Thyroid gland (tissue), 4 donors: ENCODE measurements around the gene TSHR. TPM values are rescaled to one million over a fixed set of nuclear protein-coding genes. Genes with fewer than 3 reads are reported as not detected.
A peak's percentile ranks its signal among the peaks of the same experiment; 100 is the strongest.

ENCODE experiments used
- DNase-seq, 2 donors: peaks; one replicate each; pipeline ENCODE4 v3.0.0-alpha.2; 2019
- H3K27ac ChIP-seq, 3 donors: fragments of 200-600 bp; sonication (generic); 1 replicate in 2 of 3; 2 replicates in 1 of 3; pipeline ENCODE4 v1.5.1; 2016 to 2019; ENCODE audit warnings: mild to moderate bottlenecking in 1 of 3, moderate library complexity in 1 of 3
- H3K27me3 ChIP-seq: fragments of 200-600 bp; sonication (generic); one replicate; pipeline ENCODE4 v1.5.1; 2019
- H3K36me3 ChIP-seq, 2 donors: fragments of 200-600 bp; sonication (generic); one replicate each; pipeline ENCODE4 v1.5.1; 2016 to 2019
- H3K4me1 ChIP-seq, 2 donors: fragments of 200-600 bp; sonication (generic); one replicate each; pipeline ENCODE4 v1.5.1; 2017 to 2019
- H3K4me3 ChIP-seq, 3 donors: fragments of 200-600 bp; sonication (generic); replicated peaks in 1 of 3; 1 replicate in 2 of 3; 2 replicates in 1 of 3; pipeline ENCODE4 v1.5.1; 2016; ENCODE audit warnings: mild to moderate bottlenecking in 1 of 3
- H3K9me3 ChIP-seq: fragments of 200-600 bp; sonication (generic); one replicate; pipeline ENCODE4 v1.5.1; 2017
- POLR2A ChIP-seq, 2 donors: fragments of 450-650 bp; IDR thresholded peaks; one replicate each; pipeline ENCODE4 v1.6.1; 2017; ENCODE audit warnings: antibody characterized with exemption in 2 of 2, mild to moderate bottlenecking in 2 of 2, moderate library complexity in 1 of 2
- WGBS, 2 donors: methylation state at CpG; one replicate each; pipeline ENCODE4 v1.1.5; 2017; 5-methylcytosine and 5-hydroxymethylcytosine counted together
- intact Hi-C: fragments of 100-400 bp; cut with DNase I; formaldehyde crosslinking; loops from one replicate; pipeline ENCODE4 v1.15.1; 2023
- total RNA-seq, 4 donors: library from RNA; depleted of rRNA; stranded (reverse); fragments of >200 nt; gene quantifications; one replicate each; pipeline ENCODE4 v1.2.3, GENCODE V29; 2016
- TF ChIP-seq, protein P1 (sequence below), 6 experiments: fragments of 200-600 bp in 3 of 6; fragments of 450-650 bp in 3 of 6; sonication (generic) in 3 of 6; IDR thresholded peaks; one replicate each; pipeline ENCODE4 v1.5.1; 2016 to 2019; ENCODE audit warnings: antibody characterized with exemption in 6 of 6, mild to moderate bottlenecking in 2 of 6, inconsistent platforms in 1 of 6, moderate library complexity in 1 of 6

TSHR gene
- total RNA-seq, 4 donors from 2014 or later = 551 to 711 (median 608) TPM

DNA sequence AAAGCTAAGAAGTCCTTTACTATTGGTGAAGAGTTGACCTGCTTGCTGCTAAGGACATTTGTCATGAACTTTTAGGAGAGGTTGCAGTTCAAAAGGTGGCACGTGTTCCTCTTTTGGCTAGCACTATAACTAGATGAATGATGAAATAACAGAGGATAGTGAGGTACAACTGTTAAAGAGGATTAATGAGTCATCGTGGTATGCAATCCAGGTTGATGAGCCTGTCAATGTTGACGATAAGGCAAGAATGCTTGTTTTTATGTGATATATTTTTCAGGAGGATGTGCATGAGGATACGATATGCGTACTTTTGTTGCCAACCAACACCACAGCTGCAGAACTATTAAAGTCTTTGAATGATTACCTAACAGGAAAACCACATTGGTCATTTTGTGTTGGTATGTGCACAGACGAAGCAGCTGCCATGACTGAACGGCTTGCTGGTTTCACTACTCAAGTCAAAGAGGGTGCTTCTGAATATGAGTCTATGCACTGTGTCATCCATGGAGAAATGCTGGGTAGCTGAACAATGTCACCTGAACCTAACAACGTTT is 24.5 kb upstream of the TSHR start:
- Histone ChIP-seq H3K36me3 (no peaks in the 10 kb centered on the region), H3K27ac (no peak overlapping the region), H3K9me3 (no peaks in the 10 kb centered on the region), H3K27me3 (no peaks in the 10 kb centered on the region), H3K4me1 (no peaks in the 10 kb centered on the region), H3K4me3 (no peak overlapping the region)
- TF ChIP-seq, protein P1, sequence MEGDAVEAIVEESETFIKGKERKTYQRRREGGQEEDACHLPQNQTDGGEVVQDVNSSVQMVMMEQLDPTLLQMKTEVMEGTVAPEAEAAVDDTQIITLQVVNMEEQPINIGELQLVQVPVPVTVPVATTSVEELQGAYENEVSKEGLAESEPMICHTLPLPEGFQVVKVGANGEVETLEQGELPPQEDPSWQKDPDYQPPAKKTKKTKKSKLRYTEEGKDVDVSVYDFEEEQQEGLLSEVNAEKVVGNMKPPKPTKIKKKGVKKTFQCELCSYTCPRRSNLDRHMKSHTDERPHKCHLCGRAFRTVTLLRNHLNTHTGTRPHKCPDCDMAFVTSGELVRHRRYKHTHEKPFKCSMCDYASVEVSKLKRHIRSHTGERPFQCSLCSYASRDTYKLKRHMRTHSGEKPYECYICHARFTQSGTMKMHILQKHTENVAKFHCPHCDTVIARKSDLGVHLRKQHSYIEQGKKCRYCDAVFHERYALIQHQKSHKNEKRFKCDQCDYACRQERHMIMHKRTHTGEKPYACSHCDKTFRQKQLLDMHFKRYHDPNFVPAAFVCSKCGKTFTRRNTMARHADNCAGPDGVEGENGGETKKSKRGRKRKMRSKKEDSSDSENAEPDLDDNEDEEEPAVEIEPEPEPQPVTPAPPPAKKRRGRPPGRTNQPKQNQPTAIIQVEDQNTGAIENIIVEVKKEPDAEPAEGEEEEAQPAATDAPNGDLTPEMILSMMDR (IDR thresholded peaks at IDR 0.05) = no peak
- no peak for TF ChIP-seq POLR2A (IDR thresholded peaks at IDR 0.05)
- 71 to 86% methylated on average over 8 of the region's 8 CpGs for WGBS, 2 donors
- DNase-seq = no peak
- intact Hi-C loops = no loop called here

DNA sequence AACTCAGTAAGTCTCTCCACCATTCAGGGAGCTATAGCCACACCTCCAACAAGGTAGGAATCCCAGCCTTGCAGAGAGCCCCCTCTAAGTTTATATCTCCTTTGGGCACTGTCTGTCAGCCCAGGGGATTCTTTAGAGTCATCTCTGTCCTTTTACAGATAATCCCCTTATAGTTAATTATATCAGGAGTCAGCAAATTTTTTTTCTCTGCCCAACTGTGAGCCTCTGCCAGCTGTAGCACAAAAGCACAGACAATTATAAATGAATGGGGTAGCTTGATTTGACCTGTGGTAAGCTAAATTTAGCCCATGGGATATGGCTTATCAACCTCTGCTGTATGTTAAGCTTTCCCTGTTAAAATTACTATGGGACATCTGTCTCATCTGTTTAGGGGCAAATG is 22.1 kb upstream of the TSHR start:
- intact Hi-C loops = no loop called here
- no peak overlapping the region for H3K4me3 ChIP-seq
- H3K4me1 ChIP-seq = no peaks in the 10 kb centered on the region
- H3K27me3 ChIP-seq = no peaks in the 10 kb centered on the region
- TF ChIP-seq, protein P1 (IDR thresholded peaks at IDR 0.05) = no peak
- TF ChIP-seq POLR2A (IDR thresholded peaks at IDR 0.05) = no peak
- DNase-seq = no peak
- no peaks in the 10 kb centered on the region for H3K36me3 ChIP-seq
- H3K9me3 ChIP-seq = no peaks in the 10 kb centered on the region
- H3K27ac ChIP-seq = no peak overlapping the region

DNA sequence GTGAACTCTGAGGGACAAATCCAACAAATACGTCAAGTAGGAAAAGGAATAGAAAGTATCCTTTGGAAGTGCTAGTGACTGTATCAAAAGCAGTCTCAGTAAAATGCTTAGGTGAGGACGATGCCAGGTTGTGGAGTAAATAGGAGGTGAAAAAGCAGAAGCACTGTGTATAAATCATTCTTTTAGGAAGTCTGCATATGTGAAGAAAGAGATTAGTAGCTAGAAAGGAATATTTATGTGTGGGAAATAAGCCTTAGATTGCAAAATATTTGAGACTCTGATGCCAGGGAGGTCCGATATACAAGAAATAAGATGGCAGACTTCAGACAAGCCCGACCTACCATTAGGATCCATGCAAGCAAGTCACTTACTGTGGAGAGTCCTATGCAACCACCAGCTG is 21.7 kb upstream of the TSHR start:
- TF ChIP-seq, protein P1 (IDR thresholded peaks at IDR 0.05) = no peak
- TF ChIP-seq POLR2A (IDR thresholded peaks at IDR 0.05) = no peak
- intact Hi-C loops = no loop called here
- 85 to 89% methylated on average over 4 of the region's 4 CpGs for WGBS, 2 donors
- DNase-seq = no peak
- H3K27me3 ChIP-seq = no peaks in the 10 kb centered on the region
- H3K4me3 ChIP-seq = no peak overlapping the region
- no peaks in the 10 kb centered on the region for H3K36me3 ChIP-seq
- H3K4me1 ChIP-seq = no peaks in the 10 kb centered on the region
- H3K27ac ChIP-seq = no peak overlapping the region
- H3K9me3 ChIP-seq = no peaks in the 10 kb centered on the region

DNA sequence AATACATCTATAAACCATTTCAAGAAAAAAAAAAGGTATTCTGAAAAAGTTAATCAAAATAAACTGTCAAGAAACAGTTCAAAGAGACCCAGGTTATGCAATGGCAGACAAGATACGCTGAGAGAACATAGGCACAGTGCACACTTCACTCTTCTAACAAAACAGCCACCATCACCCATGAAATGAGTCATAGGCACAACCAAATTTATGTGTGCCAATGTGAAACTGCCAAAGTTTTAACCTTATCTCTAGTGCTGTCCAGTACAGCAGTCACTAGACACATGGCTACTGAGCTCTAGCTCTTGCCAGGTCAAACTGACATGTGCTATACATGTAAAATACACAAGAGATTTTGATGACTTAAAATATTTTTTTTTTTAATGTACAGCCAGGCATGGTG is 15.3 kb upstream of the TSHR start:
- intact Hi-C loops = no loop called here
- H3K4me3 ChIP-seq = no peak overlapping the region
- no peaks in the 10 kb centered on the region for H3K27me3 ChIP-seq
- H3K9me3 ChIP-seq = no peaks in the 10 kb centered on the region
- TF ChIP-seq POLR2A (IDR thresholded peaks at IDR 0.05) = no peak
- TF ChIP-seq, protein P1 (IDR thresholded peaks at IDR 0.05) = no peak
- no peak overlapping the region for H3K27ac ChIP-seq
- H3K4me1 ChIP-seq = peaks cover 10 to 11% of the 10 kb centered on the region in 2 donors
- WGBS, 2 donors = 73 to 83% methylated on average over 1 of the region's 1 CpG
- DNase-seq = no peak
- H3K36me3 ChIP-seq = no peaks in the 10 kb centered on the region

DNA sequence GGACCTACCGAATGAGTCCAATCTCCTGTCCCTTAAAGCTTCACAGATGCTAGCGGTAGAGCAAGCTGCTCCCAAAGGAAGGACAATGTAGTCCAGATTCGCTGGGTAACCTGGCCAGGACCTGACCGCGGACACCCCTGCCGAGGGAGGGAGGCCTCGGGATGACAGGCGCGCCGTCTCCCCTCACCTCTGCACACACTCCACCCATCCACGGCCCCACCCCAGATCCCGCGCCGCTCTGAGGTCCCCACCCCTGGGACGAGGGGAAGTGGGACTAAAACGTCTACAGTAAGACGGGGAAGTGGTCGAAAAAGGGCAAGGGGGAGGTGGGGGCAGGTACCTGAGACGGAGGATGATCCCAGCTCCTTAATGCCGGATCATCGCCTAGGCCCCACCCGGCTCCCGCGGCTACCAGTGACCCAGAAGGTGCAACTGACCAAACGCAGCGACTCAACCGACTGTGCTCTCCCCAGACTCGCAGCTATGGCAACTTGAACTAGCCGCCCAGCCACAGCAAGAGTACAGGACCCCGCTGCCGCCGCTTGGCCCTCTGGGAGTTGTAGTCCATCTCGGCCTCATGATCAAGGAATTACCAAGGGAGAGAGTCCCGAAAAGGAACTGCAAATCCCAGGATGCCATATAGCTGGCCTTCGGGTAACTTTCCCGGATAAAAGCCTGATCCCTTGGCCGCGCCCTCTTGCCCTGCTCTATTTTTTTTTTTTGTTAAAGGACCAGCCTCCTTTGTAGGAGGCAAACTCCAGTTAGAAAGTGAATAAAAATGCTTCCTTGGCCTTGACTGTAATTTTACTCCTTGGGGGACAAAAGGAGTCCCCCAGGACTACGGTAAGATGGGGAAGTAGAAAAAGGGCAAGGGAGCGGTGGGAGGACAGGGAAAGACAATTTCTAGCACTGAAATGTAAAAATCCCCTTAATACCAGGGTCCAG is 13.9 kb upstream of the TSHR start, which contains the start of gene CEP128:
CEP128 (minus strand) TSS at position 498 of the 945 bp plus-strand sequence.
- peak within 1 kb of the TSS in 2 of 3 donors; percentile 10 to 31 for H3K27ac ChIP-seq
- H3K9me3 ChIP-seq = no peaks in the 10 kb centered on the region
- 1 to 2% methylated on average over 23 to 28 of the region's 40 CpGs for WGBS, 2 donors
- intact Hi-C loops = no loop called here
- DNase-seq = peak; percentile 95 to 96
- TF ChIP-seq POLR2A (IDR thresholded peaks at IDR 0.05) = no peak
- TF ChIP-seq, protein P1 (IDR thresholded peaks at IDR 0.05) = peak in 1 of 6 experiments; percentile 9
- H3K4me1 ChIP-seq = peaks cover 10 to 11% of the 10 kb centered on the region in 2 donors
- H3K4me3 ChIP-seq = peak within 1 kb of the TSS; percentile 33 to 59 (median 51)
- no peaks in the 10 kb centered on the region for H3K36me3 ChIP-seq
- H3K27me3 ChIP-seq = no peaks in the 10 kb centered on the region
